Liver (tissue), 9 donors: ENCODE results near the gene BTG4. TPM values are rescaled to one million over a fixed set of nuclear protein-coding genes. Genes with fewer than 3 reads are reported as not detected.

Experiments
- DNase-seq: peaks from one replicate; pipeline ENCODE4 v3.0.0-alpha.2; 2017; ENCODE audit warnings: low spot score
- H3K27ac ChIP-seq, 2 donors: one replicate each; pipeline ENCODE4 v1.7.0; 2013; ENCODE audit warnings: inconsistent platforms in 2 of 2, low read length in 2 of 2, control low read depth in 1 of 2, low read depth in 1 of 2, mild to moderate bottlenecking in 1 of 2
- H3K27me3 ChIP-seq, 4 donors: one replicate each; pipeline versions ENCODE4 v1.6.1 to v1.7.0; 2013; ENCODE audit warnings: low read length in 3 of 4, inconsistent platforms in 1 of 4, mild to moderate bottlenecking in 1 of 4, moderate library complexity in 1 of 4; ENCODE audit not compliant: control insufficient read depth in 4 of 4, insufficient read depth in 4 of 4
- H3K36me3 ChIP-seq, 4 donors: one replicate each; pipeline versions ENCODE4 v1.6.1 to v1.7.0; 2013; ENCODE audit warnings: low read length in 3 of 4, mild to moderate bottlenecking in 3 of 4, low read depth in 1 of 4, moderate library complexity in 1 of 4; ENCODE audit not compliant: control insufficient read depth in 4 of 4, insufficient read depth in 3 of 4
- H3K4me1 ChIP-seq, 4 donors: one replicate each; pipeline versions ENCODE4 v1.6.1 to v1.7.0; 2013; ENCODE audit warnings: low read length in 3 of 4, mild to moderate bottlenecking in 3 of 4, moderate library complexity in 1 of 4; ENCODE audit not compliant: control insufficient read depth in 4 of 4, insufficient read depth in 4 of 4
- H3K4me3 ChIP-seq, 3 donors: one replicate each; pipeline versions ENCODE4 v1.6.1 to v1.7.0; 2013; ENCODE audit warnings: low read length in 3 of 3, control low read depth in 1 of 3, low read depth in 1 of 3, mild to moderate bottlenecking in 1 of 3
- H3K9ac ChIP-seq, 2 donors: one replicate each; pipeline ENCODE4 v1.7.0; 2013; ENCODE audit warnings: low read length in 2 of 2, mild to moderate bottlenecking in 2 of 2, moderate library complexity in 2 of 2, control low read depth in 1 of 2, low read depth in 1 of 2
- H3K9me3 ChIP-seq, 4 donors: one replicate each; pipeline versions ENCODE4 v1.6.1 to v1.7.0; 2013; ENCODE audit warnings: low read length in 3 of 4; ENCODE audit not compliant: control insufficient read depth in 4 of 4
- ATF3 ChIP-seq: IDR thresholded peaks from 2 replicates; pipeline ENCODE4 v1.6.1; 2016; ENCODE audit warnings: antibody characterized with exemption
- CTCF ChIP-seq: fragments of 150-350 bp; IDR thresholded peaks from 2 replicates; pipeline ENCODE4 v1.5.1; 2017; ENCODE audit warnings: improper control_type of control experiment, low read depth, low read length; ENCODE audit not compliant: missing input control
- EGR1 ChIP-seq, 2 donors: IDR thresholded peaks; 2 replicates each; pipeline ENCODE4 v1.6.1; 2016 to 2018; ENCODE audit warnings: antibody characterized with exemption in 2 of 2, low read depth in 2 of 2
- FOXA1 ChIP-seq: IDR thresholded peaks from 2 replicates; pipeline ENCODE4 v1.6.1; 2016; ENCODE audit warnings: antibody characterized with exemption
- FOXA2 ChIP-seq: IDR thresholded peaks from 2 replicates; pipeline ENCODE4 v1.6.1; 2016; ENCODE audit warnings: antibody characterized with exemption
- GABPA ChIP-seq, 2 donors: IDR thresholded peaks in 1 of 2; conservative IDR thresholded peaks in 1 of 2; 2 replicates each; pipeline ENCODE4 v1.6.1; 2016; ENCODE audit warnings: antibody characterized with exemption in 2 of 2, mild to moderate bottlenecking in 1 of 2, moderate library complexity in 1 of 2
- HNF4A ChIP-seq, 2 donors: conservative IDR thresholded peaks; 2 replicates each; pipeline ENCODE4 v1.6.1; 2016; ENCODE audit warnings: antibody characterized with exemption in 2 of 2, mild to moderate bottlenecking in 2 of 2
- HNF4G ChIP-seq: IDR thresholded peaks from 2 replicates; pipeline ENCODE4 v1.6.1; 2016; ENCODE audit warnings: antibody characterized with exemption
- JUND ChIP-seq, 2 donors: IDR thresholded peaks; 2 replicates each; pipeline ENCODE4 v1.6.1; 2016; ENCODE audit warnings: antibody characterized with exemption in 2 of 2
- NR2F2 ChIP-seq: IDR thresholded peaks from 2 replicates; pipeline ENCODE4 v1.6.1; 2016; ENCODE audit warnings: antibody characterized with exemption
- RAD21 ChIP-seq, 2 donors: IDR thresholded peaks; 2 replicates each; pipeline ENCODE4 v1.6.1; 2016; ENCODE audit warnings: antibody characterized with exemption in 2 of 2, mild to moderate bottlenecking in 2 of 2
- RXRA ChIP-seq, 2 donors: IDR thresholded peaks; 2 replicates each; pipeline ENCODE4 v1.6.1; 2017 to 2018; ENCODE audit warnings: antibody characterized with exemption in 2 of 2, mild to moderate bottlenecking in 1 of 2
- SP1 ChIP-seq: IDR thresholded peaks from 2 replicates; pipeline ENCODE4 v1.6.1; 2018; ENCODE audit warnings: antibody characterized with exemption, mild to moderate bottlenecking
- TAF1 ChIP-seq: conservative IDR thresholded peaks from 2 replicates; pipeline ENCODE4 v1.6.1; 2016; ENCODE audit warnings: antibody characterized with exemption, mild to moderate bottlenecking
- YY1 ChIP-seq: IDR thresholded peaks from 2 replicates; pipeline ENCODE4 v1.6.1; 2016; ENCODE audit warnings: antibody characterized with exemption, mild to moderate bottlenecking
- WGBS: extraction: QIAGEN DNeasy Blood & Tissue Kit; methylation state at CpG from one replicate; pipeline ENCODE4 v1.1.7; 2013; 5-methylcytosine and 5-hydroxymethylcytosine counted together
- polyA plus RNA-seq, 2 donors: library from polyadenylated mRNA; stranded (reverse) in 1 of 2; unstranded in 1 of 2; fragments of 200-250 nt in 1 of 2; fragments of >200 nt in 1 of 2; fragmentation: Nextera tagmentation in 1 of 2; extraction: Ambion mirVana in 1 of 2; gene quantifications; one replicate each; pipeline versions ENCODE4 v1.2.1 to v1.2.3, GENCODE V29; 2013 to 2015
- total RNA-seq, 2 donors: library from RNA; depleted of rRNA; stranded (reverse); fragments of >200 nt; gene quantifications; one replicate each; pipeline ENCODE4 v1.2.3, GENCODE V29; 2014
- TF ChIP-seq, protein P1 (sequence below): IDR thresholded peaks from 2 replicates; pipeline ENCODE4 v1.6.1; 2016; ENCODE audit warnings: antibody characterized with exemption
- TF ChIP-seq, protein P2 (sequence below): IDR thresholded peaks from 2 replicates; pipeline ENCODE4 v1.6.1; 2016; ENCODE audit warnings: antibody characterized with exemption, mild to moderate bottlenecking
- TF ChIP-seq, protein P3 (sequence below): IDR thresholded peaks from 2 replicates; pipeline ENCODE4 v1.6.1; 2016; ENCODE audit warnings: antibody characterized with exemption
- donor health status: healthy.
- donor health status: healthy.
- donor health status: healthy.
- donor health status: healthy.
- donor health status: healthy.

The BTG4 gene
- total and polyA plus RNA-seq, 4 donors = not detected

- Histone ChIP-seq H3K9me3 (peaks cover 0 to 3% (median 2%) of the 10 kb centered on the region in 4 donors), H3K36me3 (no peaks in the 10 kb centered on the region), H3K27me3 (no peaks in the 10 kb centered on the region), H3K4me1 (no peaks in the 10 kb centered on the region), H3K9ac (no peak overlapping the region), H3K27ac (no peak overlapping the region), H3K4me3 (no peak overlapping the region)
- WGBS = 78% methylated on average over 1 of the region's 1 CpG
- TF ChIP-seq RXRA (IDR thresholded peaks at IDR 0.05) = no peak
- no peak for TF ChIP-seq CTCF
- TF ChIP-seq EGR1 (IDR thresholded peaks at IDR 0.05; ENCODE audit: low read depth in 2 of 2) = no peak
- no peak for TF ChIP-seq TAF1
- no peak for TF ChIP-seq GABPA (IDR thresholded peaks at IDR 0.05 in 1 of 2, conservative IDR thresholded peaks at IDR 0.05 in 1 of 2)
- TF ChIP-seq, protein P1, sequence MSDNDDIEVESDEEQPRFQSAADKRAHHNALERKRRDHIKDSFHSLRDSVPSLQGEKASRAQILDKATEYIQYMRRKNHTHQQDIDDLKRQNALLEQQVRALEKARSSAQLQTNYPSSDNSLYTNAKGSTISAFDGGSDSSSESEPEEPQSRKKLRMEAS = no peak
- TF ChIP-seq ATF3 = no peak
- TF ChIP-seq, protein P2, sequence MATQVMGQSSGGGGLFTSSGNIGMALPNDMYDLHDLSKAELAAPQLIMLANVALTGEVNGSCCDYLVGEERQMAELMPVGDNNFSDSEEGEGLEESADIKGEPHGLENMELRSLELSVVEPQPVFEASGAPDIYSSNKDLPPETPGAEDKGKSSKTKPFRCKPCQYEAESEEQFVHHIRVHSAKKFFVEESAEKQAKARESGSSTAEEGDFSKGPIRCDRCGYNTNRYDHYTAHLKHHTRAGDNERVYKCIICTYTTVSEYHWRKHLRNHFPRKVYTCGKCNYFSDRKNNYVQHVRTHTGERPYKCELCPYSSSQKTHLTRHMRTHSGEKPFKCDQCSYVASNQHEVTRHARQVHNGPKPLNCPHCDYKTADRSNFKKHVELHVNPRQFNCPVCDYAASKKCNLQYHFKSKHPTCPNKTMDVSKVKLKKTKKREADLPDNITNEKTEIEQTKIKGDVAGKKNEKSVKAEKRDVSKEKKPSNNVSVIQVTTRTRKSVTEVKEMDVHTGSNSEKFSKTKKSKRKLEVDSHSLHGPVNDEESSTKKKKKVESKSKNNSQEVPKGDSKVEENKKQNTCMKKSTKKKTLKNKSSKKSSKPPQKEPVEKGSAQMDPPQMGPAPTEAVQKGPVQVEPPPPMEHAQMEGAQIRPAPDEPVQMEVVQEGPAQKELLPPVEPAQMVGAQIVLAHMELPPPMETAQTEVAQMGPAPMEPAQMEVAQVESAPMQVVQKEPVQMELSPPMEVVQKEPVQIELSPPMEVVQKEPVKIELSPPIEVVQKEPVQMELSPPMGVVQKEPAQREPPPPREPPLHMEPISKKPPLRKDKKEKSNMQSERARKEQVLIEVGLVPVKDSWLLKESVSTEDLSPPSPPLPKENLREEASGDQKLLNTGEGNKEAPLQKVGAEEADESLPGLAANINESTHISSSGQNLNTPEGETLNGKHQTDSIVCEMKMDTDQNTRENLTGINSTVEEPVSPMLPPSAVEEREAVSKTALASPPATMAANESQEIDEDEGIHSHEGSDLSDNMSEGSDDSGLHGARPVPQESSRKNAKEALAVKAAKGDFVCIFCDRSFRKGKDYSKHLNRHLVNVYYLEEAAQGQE = no peak
- TF ChIP-seq, protein P3, sequence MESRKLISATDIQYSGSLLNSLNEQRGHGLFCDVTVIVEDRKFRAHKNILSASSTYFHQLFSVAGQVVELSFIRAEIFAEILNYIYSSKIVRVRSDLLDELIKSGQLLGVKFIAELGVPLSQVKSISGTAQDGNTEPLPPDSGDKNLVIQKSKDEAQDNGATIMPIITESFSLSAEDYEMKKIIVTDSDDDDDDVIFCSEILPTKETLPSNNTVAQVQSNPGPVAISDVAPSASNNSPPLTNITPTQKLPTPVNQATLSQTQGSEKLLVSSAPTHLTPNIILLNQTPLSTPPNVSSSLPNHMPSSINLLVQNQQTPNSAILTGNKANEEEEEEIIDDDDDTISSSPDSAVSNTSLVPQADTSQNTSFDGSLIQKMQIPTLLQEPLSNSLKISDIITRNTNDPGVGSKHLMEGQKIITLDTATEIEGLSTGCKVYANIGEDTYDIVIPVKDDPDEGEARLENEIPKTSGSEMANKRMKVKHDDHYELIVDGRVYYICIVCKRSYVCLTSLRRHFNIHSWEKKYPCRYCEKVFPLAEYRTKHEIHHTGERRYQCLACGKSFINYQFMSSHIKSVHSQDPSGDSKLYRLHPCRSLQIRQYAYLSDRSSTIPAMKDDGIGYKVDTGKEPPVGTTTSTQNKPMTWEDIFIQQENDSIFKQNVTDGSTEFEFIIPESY = no peak
- no peak for TF ChIP-seq SP1
- no peak for TF ChIP-seq RAD21 (IDR thresholded peaks at IDR 0.05)
- TF ChIP-seq FOXA2 = no peak
- no peak for TF ChIP-seq HNF4A (conservative IDR thresholded peaks at IDR 0.05)
- TF ChIP-seq HNF4G = no peak
- no peak for TF ChIP-seq NR2F2
- no peak for DNase-seq
Measured at GRCh38 chr11:111479666-111480065, 32.5 kb downstream of the BTG4 start.

GRCh38 chr11:111477898-111478297 is 34.3 kb downstream of the BTG4 start:
- WGBS = 93% methylated on average over 2 of the region's 2 CpGs
- H3K9me3 ChIP-seq = peaks cover 0 to 2% (median under 1%) of the 10 kb centered on the region in 4 donors
- no peaks in the 10 kb centered on the region for H3K27me3 ChIP-seq
- no peaks in the 10 kb centered on the region for H3K36me3 ChIP-seq
- H3K4me3 ChIP-seq = no peak overlapping the region
- H3K4me1 ChIP-seq = no peaks in the 10 kb centered on the region
- no peak overlapping the region for H3K9ac ChIP-seq
- H3K27ac ChIP-seq = no peak overlapping the region
- DNase-seq = no peak
- TF ChIP-seq GABPA (IDR thresholded peaks at IDR 0.05 in 1 of 2, conservative IDR thresholded peaks at IDR 0.05 in 1 of 2) = no peak
- TF ChIP-seq HNF4G = no peak
- no peak for TF ChIP-seq SP1
- no peak for TF ChIP-seq EGR1 (IDR thresholded peaks at IDR 0.05; ENCODE audit: low read depth in 2 of 2)
- TF ChIP-seq, protein P3 = no peak
- no peak for TF ChIP-seq JUND (IDR thresholded peaks at IDR 0.05)
- TF ChIP-seq YY1 = no peak
- TF ChIP-seq, protein P1 = no peak
- TF ChIP-seq HNF4A (conservative IDR thresholded peaks at IDR 0.05) = no peak
- no peak for TF ChIP-seq FOXA1
- TF ChIP-seq NR2F2 = no peak
- no peak for TF ChIP-seq TAF1
- TF ChIP-seq, protein P2 = no peak
